ENCODE results near the gene EIF4H. TPM values are rescaled to one million over a fixed set of nuclear protein-coding genes. Genes with fewer than 3 reads are reported as not detected.

The EIF4H gene
- total RNA-seq, 4 donors from 2014 or later = 175 to 250 (median 213) TPM

GRCh38 chr7:74143383-74143782 lies 30.8 kb upstream of the EIF4H start:
- H3K9me3 ChIP-seq = no peaks in the 10 kb centered on the region
- in situ Hi-C loops (cut with MboI; ENCODE audit: low pct_ligation_motif_present in 1 of 4, low pct_unique_long_range_greater_than_20kb in 1 of 4, low sequenced_read_pairs in 3 of 4) = no loop called here
- 63 to 70% methylated on average over 3 to 6 of the region's 6 CpGs for WGBS, 2 donors (ENCODE audit: low coverage in 1 of 2)
- no peak for TF ChIP-seq POLR2AphosphoS5 (IDR thresholded peaks at IDR 0.05)
- TF ChIP-seq CTCF (IDR thresholded peaks at IDR 0.05) = no peak
- TF ChIP-seq POLR2A (IDR thresholded peaks at IDR 0.05) = no peak
- no peak for TF ChIP-seq EP300 (IDR thresholded peaks at IDR 0.05; ENCODE audit: low read depth)
- no peaks in the 10 kb centered on the region for H3K27me3 ChIP-seq
- intact Hi-C loops (cut with DNase I; ENCODE audit: low total_unique reads) = no loop called here
- no peak for DNase-seq
- H3K27ac ChIP-seq = no peak overlapping the region
- H3K36me3 ChIP-seq = no peaks in the 10 kb centered on the region
- no peaks in the 10 kb centered on the region for H3K4me1 ChIP-seq
- no peak overlapping the region for H3K4me3 ChIP-seq

- Histone ChIP-seq H3K27me3 (no peaks in the 10 kb centered on the region), H3K27ac (no peak overlapping the region), H3K9me3 (no peaks in the 10 kb centered on the region), H3K4me1 (no peaks in the 10 kb centered on the region), H3K36me3 (no peaks in the 10 kb centered on the region), H3K4me3 (no peak overlapping the region)
- no peak for TF ChIP-seq EP300 (IDR thresholded peaks at IDR 0.05; ENCODE audit: low read depth)
- no peak for TF ChIP-seq POLR2AphosphoS5 (IDR thresholded peaks at IDR 0.05)
- TF ChIP-seq POLR2A (IDR thresholded peaks at IDR 0.05) = no peak
- in situ Hi-C loops (cut with MboI; ENCODE audit: low pct_ligation_motif_present in 1 of 4, low pct_unique_long_range_greater_than_20kb in 1 of 4, low sequenced_read_pairs in 3 of 4) (no loop called here), intact Hi-C loops (cut with DNase I; ENCODE audit: low total_unique reads) (no loop called here)
- 75 to 87% methylated on average over 1 of the region's 1 CpG for WGBS, 2 donors (ENCODE audit: low coverage in 1 of 2)
- no peak for DNase-seq
Observed at GRCh38 chr7:74148491-74148890, 25.7 kb upstream of the EIF4H start.

- no peaks in the 10 kb centered on the region for H3K27me3 ChIP-seq
- in situ Hi-C loops (cut with MboI; ENCODE audit: low pct_ligation_motif_present in 1 of 4, low pct_unique_long_range_greater_than_20kb in 1 of 4, low sequenced_read_pairs in 3 of 4) (no loop called here), intact Hi-C loops (cut with DNase I; ENCODE audit: low total_unique reads) (no loop called here)
- 93 to 100% methylated on average over 2 to 5 of the region's 5 CpGs for WGBS, 2 donors (ENCODE audit: low coverage in 1 of 2)
- DNase-seq = no peak
- H3K4me1 ChIP-seq = no peaks in the 10 kb centered on the region
- TF ChIP-seq CTCF (IDR thresholded peaks at IDR 0.05) = no peak
- TF ChIP-seq POLR2A (IDR thresholded peaks at IDR 0.05) = no peak
- TF ChIP-seq POLR2AphosphoS5 (IDR thresholded peaks at IDR 0.05) = no peak
- no peak for TF ChIP-seq EP300 (IDR thresholded peaks at IDR 0.05; ENCODE audit: low read depth)
- H3K9me3 ChIP-seq = no peaks in the 10 kb centered on the region
- H3K27ac ChIP-seq = no peak overlapping the region
- H3K36me3 ChIP-seq = no peaks in the 10 kb centered on the region
- H3K4me3 ChIP-seq = no peak overlapping the region
Observed at GRCh38 chr7:74149071-74149470, 25.1 kb upstream of the EIF4H start.

- TF ChIP-seq EP300 (IDR thresholded peaks at IDR 0.05; ENCODE audit: low read depth) (no peak), POLR2A (IDR thresholded peaks at IDR 0.05) (no peak), POLR2AphosphoS5 (IDR thresholded peaks at IDR 0.05) (no peak), CTCF (IDR thresholded peaks at IDR 0.05) (no peak)
- intact Hi-C loops (cut with DNase I; ENCODE audit: low total_unique reads) = no loop called here
- in situ Hi-C loops (cut with MboI; ENCODE audit: low pct_ligation_motif_present in 1 of 4, low pct_unique_long_range_greater_than_20kb in 1 of 4, low sequenced_read_pairs in 3 of 4) = no loop called here
- Histone ChIP-seq H3K9me3 (no peaks in the 10 kb centered on the region), H3K27me3 (no peaks in the 10 kb centered on the region), H3K36me3 (no peaks in the 10 kb centered on the region), H3K4me3 (no peak overlapping the region), H3K4me1 (no peaks in the 10 kb centered on the region), H3K27ac (no peak overlapping the region)
- DNase-seq = no peak
- 95% methylated on average over 1 of the region's 1 CpG; no CpG with 5 or more reads in 1 of the 2 donors for WGBS, 2 donors (ENCODE audit: low coverage in 1 of 2)
Observed at GRCh38 chr7:74149603-74150002, 24.6 kb upstream of the EIF4H start.

- Histone ChIP-seq H3K4me3 (no peak overlapping the region), H3K9me3 (no peaks in the 10 kb centered on the region), H3K27me3 (no peaks in the 10 kb centered on the region), H3K36me3 (no peaks in the 10 kb centered on the region), H3K4me1 (no peaks in the 10 kb centered on the region), H3K27ac (no peak overlapping the region)
- in situ Hi-C loops (cut with MboI; ENCODE audit: low pct_ligation_motif_present in 1 of 4, low pct_unique_long_range_greater_than_20kb in 1 of 4, low sequenced_read_pairs in 3 of 4) (no loop called here), intact Hi-C loops (cut with DNase I; ENCODE audit: low total_unique reads) (no loop called here)
- no peak for TF ChIP-seq EP300 (IDR thresholded peaks at IDR 0.05; ENCODE audit: low read depth)
- no peak for TF ChIP-seq CTCF (IDR thresholded peaks at IDR 0.05)
- TF ChIP-seq POLR2A (IDR thresholded peaks at IDR 0.05) = no peak
- no peak for TF ChIP-seq POLR2AphosphoS5 (IDR thresholded peaks at IDR 0.05)
- no peak for DNase-seq
- WGBS, 2 donors (ENCODE audit: low coverage in 1 of 2) = 88% methylated on average over 9 of the region's 9 CpGs; no CpG with 5 or more reads in 1 of the 2 donors
Observed at GRCh38 chr7:74153736-74154135, 20.4 kb upstream of the EIF4H start.

All from transverse colon (tissue), 4 donors.